22Rv1 (cell line): ENCODE data around the gene TMCO4.

Experiments
- CTCF ChIP-seq: fragments of 450-650 bp; IDR thresholded peaks from 2 replicates; pipeline ENCODE4 v1.5.1; 2017; ENCODE audit warnings: mild to moderate bottlenecking
- ZFX ChIP-seq: fragments of 450-650 bp; IDR thresholded peaks from 2 replicates; pipeline ENCODE4 v1.6.1; 2017; ENCODE audit warnings: antibody characterized with exemption, borderline replicate concordance

DNA sequence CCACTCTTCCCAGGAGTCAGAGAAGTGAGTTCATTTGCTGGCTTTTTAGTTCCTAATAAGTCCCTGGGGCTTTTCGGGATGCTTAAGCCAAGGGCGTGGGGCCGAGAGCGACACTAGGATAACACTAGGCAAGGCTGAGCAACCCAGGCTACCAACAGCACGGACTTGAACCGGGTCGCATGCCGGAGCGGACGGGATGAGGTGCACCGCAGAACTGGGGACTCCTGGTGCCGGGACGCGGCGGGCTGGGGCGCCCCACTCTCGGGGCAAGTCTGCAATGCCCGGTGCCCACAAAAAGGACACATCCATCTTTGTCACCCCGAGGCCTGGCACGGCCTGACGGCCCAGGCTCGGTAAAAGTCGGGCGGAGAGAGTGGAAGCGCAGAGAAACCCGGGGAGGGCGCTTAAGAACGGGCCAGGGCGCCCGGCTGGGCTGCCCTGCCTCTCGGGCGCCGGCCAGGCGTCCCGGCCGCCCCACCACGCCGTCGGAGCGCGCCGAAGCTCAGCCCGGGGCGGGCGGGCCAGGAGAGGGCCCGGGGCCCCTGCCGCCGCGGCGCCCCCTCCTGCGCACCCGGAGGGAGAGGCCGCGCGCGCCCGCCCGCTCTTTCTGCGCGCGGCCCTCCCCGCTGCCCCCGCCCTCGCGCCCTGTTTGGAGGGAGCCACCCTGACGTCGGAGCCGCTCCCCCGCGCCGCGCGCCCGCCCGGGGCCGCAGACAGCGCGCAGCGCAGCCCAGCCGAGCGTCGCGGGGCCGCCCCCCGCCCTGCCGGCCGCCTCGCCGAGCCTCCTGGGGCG is 155.9 kb downstream of the TMCO4 start, which contains the start of gene NBL1:
- no peak for TF ChIP-seq CTCF
- no peak for TF ChIP-seq ZFX
